Activated CD8-positive, alpha-beta memory T cell treated with anti-CD3 and anti-CD28 coated beads, Interleukin-2, amount 50 U/mL, for 1 hour (primary cell): Measurements from ENCODE around the gene NELL1.

ENCODE experiments used
- DNase-seq: peaks from one replicate; pipeline ENCODE4 v3.0.0-alpha.2; 2020; ENCODE audit errors: extremely low read depth

Gene NELL1

GRCh38 chr11:20964985-20965384 is 295.6 kb downstream of the NELL1 start:
- DNase-seq, result no peak

- no peak for DNase-seq
Measured at GRCh38 chr11:20966489-20966888, 297.1 kb downstream of the NELL1 start.

- no peak for DNase-seq
Measured at GRCh38 chr11:20973940-20974559, 304.7 kb downstream of the NELL1 start.

- DNase-seq, result no peak
Measured at GRCh38 chr11:20980736-20981135, 311.4 kb downstream of the NELL1 start.

GRCh38 chr11:20990447-20990846 is 321.1 kb downstream of the NELL1 start:
- DNase-seq, result no peak

GRCh38 chr11:20991471-20991870 is 322.1 kb downstream of the NELL1 start:
- DNase-seq, result no peak

- DNase-seq, result no peak
Measured at GRCh38 chr11:21007297-21007696, 337.9 kb downstream of the NELL1 start.

GRCh38 chr11:21018248-21018647 is 348.9 kb downstream of the NELL1 start:
- DNase-seq, result no peak

- DNase-seq, result no peak
Measured at GRCh38 chr11:21026685-21027084, 357.3 kb downstream of the NELL1 start.

- no peak for DNase-seq
Measured at GRCh38 chr11:21037850-21038249, 368.5 kb downstream of the NELL1 start.

- no peak for DNase-seq
Measured at GRCh38 chr11:21038801-21039200, 369.4 kb downstream of the NELL1 start.

GRCh38 chr11:21040630-21041029 is 371.2 kb downstream of the NELL1 start:
- no peak for DNase-seq

GRCh38 chr11:21048626-21049025 is 379.2 kb downstream of the NELL1 start:
- no peak for DNase-seq

GRCh38 chr11:21053466-21053865 is 384.1 kb downstream of the NELL1 start:
- no peak for DNase-seq

GRCh38 chr11:21056644-21057043 is 387.3 kb downstream of the NELL1 start:
- DNase-seq, result no peak

- DNase-seq, result no peak
Measured at GRCh38 chr11:21059879-21060278, 390.5 kb downstream of the NELL1 start.

GRCh38 chr11:21066030-21066429 is 396.6 kb downstream of the NELL1 start:
- DNase-seq, result no peak

- no peak for DNase-seq
Measured at GRCh38 chr11:21068886-21069285, 399.5 kb downstream of the NELL1 start.

GRCh38 chr11:21069909-21070308 is 400.5 kb downstream of the NELL1 start:
- DNase-seq, result no peak

- no peak for DNase-seq
Measured at GRCh38 chr11:21072558-21072957, 403.2 kb downstream of the NELL1 start.

GRCh38 chr11:21082853-21083252 is 413.5 kb downstream of the NELL1 start:
- no peak for DNase-seq

- DNase-seq, result no peak
Measured at GRCh38 chr11:21088930-21089329, 419.5 kb downstream of the NELL1 start.

GRCh38 chr11:21104641-21105040 is 435.3 kb downstream of the NELL1 start:
- no peak for DNase-seq

- DNase-seq, result no peak
Measured at GRCh38 chr11:21105196-21105917, 436.0 kb downstream of the NELL1 start.
